PC-9 (cell line): ENCODE results near the gene EPHB1. TPM values are rescaled to one million over a fixed set of nuclear protein-coding genes. Genes with fewer than 3 reads are reported as not detected.

Experiments
- BruUV-seq: library from RNA; stranded (reverse); fragments of 400-500 nt; replicated peaks from 2 replicates; lab custom pipeline; 2021; lab: Mats Ljungman, UMichigan
- CTCF ChIA-PET: fragments of 300-600 bp; sonication (Branson Sonifier 250); formaldehyde crosslinking; loops from one replicate; lab custom pipeline; 2022; ENCODE audit warnings: antibody characterized with exemption; lab: Charles Lee
- POLR2A ChIA-PET: fragments of 300-600 bp; sonication (Branson Sonifier 250); formaldehyde crosslinking; loops from one replicate; lab custom pipeline; 2022; ENCODE audit warnings: antibody characterized with exemption; ENCODE audit not compliant: unreplicated experiment; lab: Charles Lee
- DNase-seq, 2 experiments: peaks; one replicate each; pipeline versions ENCODE4 v3.0.0 to v3.0.0-alpha.2; 2015 to 2022; ENCODE audit warnings: mixed read lengths in 1 of 2
- H2AFZ ChIP-seq: fragments of 200-600 bp; sonication (generic); 2 replicates; pipeline ENCODE4 v1.8.1; 2017; ENCODE audit warnings: antibody characterized with exemption
- H3F3A ChIP-seq: fragments of 200-600 bp; sonication (generic); 2 replicates; pipeline ENCODE4 v1.8.1; 2017; ENCODE audit warnings: antibody characterized with exemption, mild to moderate bottlenecking, low read depth; ENCODE audit not compliant: insufficient read depth
- H3K27ac ChIP-seq: fragments of 200-600 bp; sonication (generic); 2 replicates; pipeline ENCODE4 v1.6.1; 2016; ENCODE audit warnings: mixed run types
- H3K27me3 ChIP-seq: fragments of 200-600 bp; sonication (generic); 2 replicates; pipeline ENCODE4 v1.6.1; 2016; ENCODE audit warnings: low read depth, mixed run types; ENCODE audit not compliant: insufficient read depth
- H3K36me3 ChIP-seq: fragments of 200-600 bp; sonication (generic); 2 replicates; pipeline ENCODE4 v1.6.1; 2016; ENCODE audit warnings: low read depth, mixed run types
- H3K4me1 ChIP-seq: fragments of 200-600 bp; sonication (generic); replicated peaks from 2 replicates; pipeline ENCODE4 v1.6.1; 2016; ENCODE audit warnings: mixed run types; ENCODE audit not compliant: insufficient read depth
- H3K4me2 ChIP-seq: fragments of 200-600 bp; sonication (generic); 2 replicates; pipeline ENCODE4 v1.6.1; 2017; ENCODE audit warnings: mixed run types
- H3K4me3 ChIP-seq: fragments of 200-600 bp; sonication (generic); 2 replicates; pipeline ENCODE4 v1.6.1; 2016; ENCODE audit warnings: mixed run types
- H3K79me2 ChIP-seq: fragments of 200-600 bp; sonication (generic); 2 replicates; pipeline ENCODE4 v1.6.1; 2017; ENCODE audit warnings: low read depth, mixed run types
- H3K9me2 ChIP-seq: fragments of 200-600 bp; sonication (generic); 2 replicates; pipeline ENCODE4 v1.8.1; 2017; ENCODE audit warnings: mild to moderate bottlenecking; ENCODE audit not compliant: insufficient read depth
- H3K9me3 ChIP-seq: fragments of 200-600 bp; sonication (generic); 2 replicates; pipeline ENCODE4 v1.8.1; 2016; ENCODE audit warnings: low read depth; ENCODE audit not compliant: insufficient read depth
- H4K20me1 ChIP-seq: fragments of 200-600 bp; sonication (generic); 2 replicates; pipeline ENCODE4 v1.8.1; 2017; ENCODE audit not compliant: insufficient read depth
- EZH2 ChIP-seq: fragments of 200-600 bp; sonication (generic); IDR thresholded peaks from 2 replicates; pipeline ENCODE4 v1.8.0; 2017; ENCODE audit warnings: antibody characterized with exemption, low read depth
- intact Hi-C: fragments of 100-400 bp; cut with micrococcal nuclease; formaldehyde crosslinking; loops from one replicate; pipeline ENCODE4 v1.10.0; 2022; ENCODE audit not compliant: unreplicated experiment
- total RNA-seq: library from RNA; stranded (reverse); gene quantifications from 2 replicates; pipeline ENCODE4 v1.2.3, GENCODE V29; 2021
- TF ChIP-seq, protein P1 (sequence below): fragments of 200-600 bp; sonication (generic); conservative IDR thresholded peaks from 2 replicates; pipeline ENCODE4 v1.6.1; 2017; ENCODE audit warnings: mixed run types, antibody characterized with exemption, mild to moderate bottlenecking, moderate library complexity

The EPHB1 gene
- total RNA-seq, 1 experiment from 2014 or later: 0.15 TPM

GRCh38 chr3:135093121-135093520 lies 298.1 kb downstream of the EPHB1 start:
- Histone ChIP-seq H3F3A (no peaks in the 10 kb centered on the region), H2AFZ (no peak overlapping the region), H3K27ac (no peak overlapping the region), H3K27me3 (peaks cover 27% of the 10 kb centered on the region), H3K4me1 (no peaks in the 10 kb centered on the region), H3K4me3 (no peak overlapping the region), H3K9me2 (no peaks in the 10 kb centered on the region), H3K36me3 (no peaks in the 10 kb centered on the region), H4K20me1 (no peaks in the 10 kb centered on the region), H3K9me3 (no peaks in the 10 kb centered on the region), H3K4me2 (no peak overlapping the region), H3K79me2 (no peaks in the 10 kb centered on the region)
- DNase-seq: no peak
- intact Hi-C loops: no loop called here
- POLR2A ChIA-PET: no interaction called here
- TF ChIP-seq, protein P1, sequence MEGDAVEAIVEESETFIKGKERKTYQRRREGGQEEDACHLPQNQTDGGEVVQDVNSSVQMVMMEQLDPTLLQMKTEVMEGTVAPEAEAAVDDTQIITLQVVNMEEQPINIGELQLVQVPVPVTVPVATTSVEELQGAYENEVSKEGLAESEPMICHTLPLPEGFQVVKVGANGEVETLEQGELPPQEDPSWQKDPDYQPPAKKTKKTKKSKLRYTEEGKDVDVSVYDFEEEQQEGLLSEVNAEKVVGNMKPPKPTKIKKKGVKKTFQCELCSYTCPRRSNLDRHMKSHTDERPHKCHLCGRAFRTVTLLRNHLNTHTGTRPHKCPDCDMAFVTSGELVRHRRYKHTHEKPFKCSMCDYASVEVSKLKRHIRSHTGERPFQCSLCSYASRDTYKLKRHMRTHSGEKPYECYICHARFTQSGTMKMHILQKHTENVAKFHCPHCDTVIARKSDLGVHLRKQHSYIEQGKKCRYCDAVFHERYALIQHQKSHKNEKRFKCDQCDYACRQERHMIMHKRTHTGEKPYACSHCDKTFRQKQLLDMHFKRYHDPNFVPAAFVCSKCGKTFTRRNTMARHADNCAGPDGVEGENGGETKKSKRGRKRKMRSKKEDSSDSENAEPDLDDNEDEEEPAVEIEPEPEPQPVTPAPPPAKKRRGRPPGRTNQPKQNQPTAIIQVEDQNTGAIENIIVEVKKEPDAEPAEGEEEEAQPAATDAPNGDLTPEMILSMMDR: no peak
- TF ChIP-seq EZH2: no peak
- CTCF ChIA-PET: no interaction called here
- BruUV-seq: no TSS peak

GRCh38 chr3:135097276-135097946 lies 302.4 kb downstream of the EPHB1 start:
- H3K79me2 ChIP-seq: no peaks in the 10 kb centered on the region
- H3K9me2 ChIP-seq: no peaks in the 10 kb centered on the region
- no peak overlapping the region for H3K4me3 ChIP-seq
- POLR2A ChIA-PET: no interaction called here
- no TSS peak for BruUV-seq
- H3K4me1 ChIP-seq: no peaks in the 10 kb centered on the region
- H4K20me1 ChIP-seq: no peaks in the 10 kb centered on the region
- H3K4me2 ChIP-seq: no peak overlapping the region
- H3K27ac ChIP-seq: no peak overlapping the region
- no peak overlapping the region for H2AFZ ChIP-seq
- no peak for TF ChIP-seq EZH2
- TF ChIP-seq, protein P1: no peak
- no peaks in the 10 kb centered on the region for H3F3A ChIP-seq
- CTCF ChIA-PET: no interaction called here
- peaks cover 29% of the 10 kb centered on the region for H3K27me3 ChIP-seq
- intact Hi-C loops: no loop called here
- DNase-seq: no peak
- no peaks in the 10 kb centered on the region for H3K36me3 ChIP-seq
- no peaks in the 10 kb centered on the region for H3K9me3 ChIP-seq

GRCh38 chr3:135099734-135100355 lies 304.8 kb downstream of the EPHB1 start:
- intact Hi-C loops: no loop called here
- Histone ChIP-seq H3K36me3 (no peaks in the 10 kb centered on the region), H3K4me3 (no peak overlapping the region), H3K4me2 (no peak overlapping the region), H3K79me2 (no peaks in the 10 kb centered on the region), H3K27ac (no peak overlapping the region), H3K9me3 (no peaks in the 10 kb centered on the region), H4K20me1 (no peaks in the 10 kb centered on the region), H3K9me2 (no peaks in the 10 kb centered on the region), H3K27me3 (peaks cover 15% of the 10 kb centered on the region), H3K4me1 (no peaks in the 10 kb centered on the region), H3F3A (no peaks in the 10 kb centered on the region), H2AFZ (no peak overlapping the region)
- ChIA-PET CTCF (no interaction called here), POLR2A (no interaction called here)
- TF ChIP-seq EZH2: no peak
- TF ChIP-seq, protein P1: no peak
- DNase-seq: no peak
- BruUV-seq: no TSS peak
